HepG2 (cell line): Measurements from ENCODE around the gene GALNT12. TPM values are rescaled to one million over a fixed set of nuclear protein-coding genes. Genes with fewer than 3 reads are reported as not detected.

Experiments used
- ATAC-seq: fragments of 200-7000 bp; cut with Tn5 transposase; 3 replicates; pipeline ENCODE4 v1.9.1; 2020; ENCODE audit warnings: mild to moderate bottlenecking, moderate library complexity
- BruUV-seq: library from RNA; stranded (reverse); fragments of 400-500 nt; replicated peaks from 2 replicates; lab custom pipeline; 2021; lab: Mats Ljungman, UMichigan
- CTCF ChIA-PET: fragments of 300-600 bp; formaldehyde crosslinking; extraction: SDS; loops from one replicate; lab custom pipeline; 2021; ENCODE audit warnings: low total read pairs, inconsistent platforms, low intra/inter-chr PET ratio; lab: Yijun Ruan, JAX
- POLR2A ChIA-PET: fragments of 350-600 bp; sonication (Branson Sonifier 250); formaldehyde crosslinking; loops from one replicate; lab custom pipeline; 2020; ENCODE audit warnings: antibody characterized with exemption, inconsistent platforms; lab: Yijun Ruan, JAX
- DNase-seq: peaks from one replicate; pipeline ENCODE4 v3.0.0-alpha.2; 2015; ENCODE audit warnings: low spot score
- FAIRE-seq: peaks from 3 replicates; lab custom pipeline; 2011; peaks lifted over from hg19 to GRCh38; lab: Jason Lieb, UNC
- H2AFZ ChIP-seq: one replicate; pipeline ENCODE4 v1.6.1; 2011; ENCODE audit warnings: low read length, inconsistent platforms
- H3K27ac ChIP-seq: fragments of 300-600 bp; 3 replicates; pipeline ENCODE4 v1.8.0; 2011; ENCODE audit warnings: mixed run types, mild to moderate bottlenecking, mixed read lengths, low read length, inconsistent platforms; ENCODE audit not compliant: insufficient read depth; ENCODE audit errors: extremely low read length
- H3K27me3 ChIP-seq, 2 experiments: fragments of 200-600 bp in 1 of 2; 2 replicates in 1 of 2; 3 replicates in 1 of 2; pipeline versions ENCODE4 v1.6.0 to v1.8.0; 2011; ENCODE audit warnings: low read length in 2 of 2, mild to moderate bottlenecking in 2 of 2, moderate library complexity in 2 of 2, inconsistent platforms in 1 of 2; ENCODE audit not compliant: insufficient read depth in 2 of 2, control insufficient read depth in 1 of 2
- H3K36me3 ChIP-seq, 2 experiments: fragments of 200-600 bp in 1 of 2; replicated peaks in 1 of 2; 2 replicates in 1 of 2; 3 replicates in 1 of 2; pipeline versions ENCODE4 v1.5.1 to v1.8.0; 2011; ENCODE audit warnings: low read length in 2 of 2, inconsistent platforms in 1 of 2; ENCODE audit not compliant: insufficient read depth in 2 of 2, control insufficient read depth in 1 of 2
- H3K4me1 ChIP-seq: 2 replicates; pipeline ENCODE4 v1.5.1; 2012; ENCODE audit warnings: low read length, inconsistent platforms; ENCODE audit not compliant: insufficient read depth
- H3K4me2 ChIP-seq: 2 replicates; pipeline ENCODE4 v1.6.0; 2011; ENCODE audit warnings: low read depth, low read length, inconsistent platforms
- H3K4me3 ChIP-seq, 3 experiments: fragments of 200-600 bp in 1 of 3; sonication (generic), shearing (Covaris generic) in 1 of 3; replicated peaks in 1 of 3; 2 replicates each; pipeline ENCODE4 v1.5.1; 2011 to 2016; ENCODE audit warnings: low read length in 3 of 3, inconsistent platforms in 2 of 3, low read depth in 2 of 3, mild to moderate bottlenecking in 2 of 3, control low read depth in 1 of 3, mixed read lengths in 1 of 3; ENCODE audit not compliant: insufficient read depth in 1 of 3
- H3K79me2 ChIP-seq: one replicate; pipeline ENCODE4 v1.6.1; 2011; ENCODE audit warnings: low read length, inconsistent platforms; ENCODE audit not compliant: insufficient read depth
- H3K9ac ChIP-seq: 2 replicates; pipeline ENCODE4 v1.6.0; 2011; ENCODE audit warnings: mild to moderate bottlenecking, low read depth, low read length, inconsistent platforms; ENCODE audit not compliant: insufficient read depth
- H3K9me3 ChIP-seq: 2 replicates; pipeline ENCODE4 v1.5.1; 2012; ENCODE audit warnings: mild to moderate bottlenecking, low read length
- H4K20me1 ChIP-seq: 2 replicates; pipeline ENCODE4 v1.6.0; 2011; ENCODE audit warnings: inconsistent platforms, mild to moderate bottlenecking, low read length, moderate library complexity; ENCODE audit not compliant: insufficient read depth
- DRAP1 ChIP-seq: IDR thresholded peaks from 2 replicates; pipeline ENCODE4 v1.6.1; 2016; ENCODE audit warnings: missing genetic modification reagents, missing compliant biosample characterization
- GRHL1 ChIP-seq: sonication (generic); formaldehyde crosslinking; conservative IDR thresholded peaks from 2 replicates; pipeline ENCODE4 v1.8.0; 2022; ENCODE audit warnings: missing genetic modification reagents
- MAF1 ChIP-seq: sonication (generic); formaldehyde crosslinking; IDR thresholded peaks from 2 replicates; pipeline ENCODE4 v1.5.0; 2020; ENCODE audit warnings: missing genetic modification reagents, borderline replicate concordance
- SUZ12 ChIP-seq: fragments of 150-350 bp; IDR thresholded peaks from 2 replicates; pipeline ENCODE4 v1.6.1; 2014; ENCODE audit warnings: low read depth, low read length
- ZBTB20 ChIP-seq: sonication (generic); formaldehyde crosslinking; IDR thresholded peaks from 2 replicates; pipeline ENCODE4 v1.8.1; 2023; ENCODE audit warnings: missing genetic modification reagents, low read depth, mild to moderate bottlenecking, borderline replicate concordance
- ZMAT3 ChIP-seq: sonication (generic); formaldehyde crosslinking; conservative IDR thresholded peaks from 2 replicates; pipeline ENCODE4 v1.7.0; 2021; ENCODE audit warnings: missing genetic modification reagents
- ZNF160 ChIP-seq: sonication (generic); formaldehyde crosslinking; IDR thresholded peaks from 2 replicates; pipeline ENCODE4 v1.8.0; 2022; ENCODE audit warnings: mild to moderate bottlenecking, inconsistent platforms, missing genetic modification reagents
- ZNF232 ChIP-seq: sonication (generic); formaldehyde crosslinking; IDR thresholded peaks from 2 replicates; pipeline ENCODE4 v1.4.0; 2020; ENCODE audit warnings: missing genetic modification reagents, borderline replicate concordance
- WGBS: methylation state at CpG from one replicate; pipeline ENCODE4 v1.1.6; 2017; ENCODE audit warnings: low lambda C conversion rate; 5-methylcytosine and 5-hydroxymethylcytosine counted together
- in situ Hi-C: cut with HindIII; loops from 2 replicates; pipeline ENCODE4 v1.10.0; 2017; ENCODE audit warnings: low pct_unique_long_range_greater_than_20kb; ENCODE audit not compliant: extremely low pct_ligation_motif_present
- intact Hi-C: fragments of 100-400 bp; cut with micrococcal nuclease; formaldehyde crosslinking; loops from one replicate; pipeline ENCODE4 v1.10.0; 2022; ENCODE audit not compliant: unreplicated experiment
- polyA plus RNA-seq, 8 experiments: library from polyadenylated mRNA; depleted of rRNA in 3 of 8; stranded (reverse) in 7 of 8; unstranded in 1 of 8; fragments of >200 nt; fragmentation: Illumina TruSeq in 4 of 8; extraction: Trizol in 4 of 8; gene quantifications; 2 replicates each; pipeline versions ENCODE4 v1.2.1 to v1.2.3, GENCODE V29; 2011 to 2016; ENCODE audit warnings: low read depth in 4 of 8, missing spikeins in 1 of 8, mixed read lengths in 1 of 8; ENCODE audit not compliant: insufficient read depth in 1 of 8
- total RNA-seq, 5 experiments: library from RNA; depleted of rRNA; stranded (reverse); fragments of >200 nt; fragmentation: Illumina TruSeq; extraction: Trizol; gene quantifications; 2 replicates each; pipeline ENCODE4 v1.2.3, GENCODE V29; 2016; ENCODE audit warnings: low read depth in 1 of 5

GALNT12 gene
- total and polyA plus RNA-seq, 2 of the 13 experiments (the other 11 are each of a cell fraction or from before 2014, with no cell fraction given) = 0.07 TPM; not detected in 1

DNA sequence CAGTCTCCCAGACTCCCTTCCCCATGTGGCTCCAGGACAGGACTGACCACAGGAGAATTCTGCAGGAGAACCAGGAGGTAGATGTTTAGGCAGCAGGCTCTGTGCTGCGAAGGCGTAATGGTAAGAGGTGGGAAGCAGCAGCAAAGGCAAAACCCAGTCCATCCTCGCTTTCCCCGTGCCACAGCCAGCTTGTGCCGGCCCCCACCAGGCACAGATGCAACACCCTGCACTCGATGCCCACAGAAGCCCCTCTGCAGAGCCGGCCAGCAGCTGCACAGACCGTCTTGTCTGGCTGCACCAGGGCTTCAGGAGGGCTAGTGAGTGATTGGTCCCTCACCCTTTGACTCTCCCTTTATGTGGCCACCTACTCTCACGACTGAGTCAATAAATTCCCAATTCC lies 39.1 kb upstream of the GALNT12 start (continued):
- TF ChIP-seq ZBTB20 (CRISPR knock-in tag) (no peak), GRHL1 (CRISPR knock-in tag) (no peak), ZNF232 (CRISPR knock-in tag) (no peak), SUZ12 (no peak)

- no peak for TF ChIP-seq DRAP1 (CRISPR knock-in tag)
- no peak for TF ChIP-seq ZMAT3 (CRISPR knock-in tag)
- no peak for TF ChIP-seq ZNF160 (CRISPR knock-in tag)
- no peak for TF ChIP-seq MAF1 (CRISPR knock-in tag)
- Histone ChIP-seq H3K36me3 (peaks cover 0 to 4% of the 10 kb centered on the region in 2 experiments; a peak in 2 of 5 replicates), H3K4me2 (no peak overlapping the region), H4K20me1 (no peaks in the 10 kb centered on the region; the same call in 1 of the 2 replicates), H3K27ac (no peak overlapping the region), H3K79me2 (no peaks in the 10 kb centered on the region), H3K9me3 (no peaks in the 10 kb centered on the region), H3K9ac (no peak overlapping the region), H2AFZ (no peak overlapping the region), H3K4me1 (peaks cover 10% of the 10 kb centered on the region), H3K4me3 (no peak overlapping the region), H3K27me3 (no peaks in the 10 kb centered on the region)
- WGBS = 96% methylated on average over 10 of the region's 10 CpGs
- BruUV-seq = no TSS peak
- DNase-seq (no peak), ATAC-seq (no peak), FAIRE-seq (no peak)
- CTCF ChIA-PET = no interaction called here
- intact Hi-C loops (no loop called here), in situ Hi-C loops (no loop called here)
- POLR2A ChIA-PET = no interaction called here
Observed at GRCh38 chr9:98770717-98771116, 36.8 kb upstream of the GALNT12 start.
